GM19239 (cell line): Measurements from ENCODE around the gene RABL3.
"Not testable (repeated sequence)": the region's sequence is repeated elsewhere in the genome, so short reads cannot be mapped to it uniquely, and the experiment has no call there.

ENCODE experiments used
- DNase-seq: peaks from one replicate; pipeline ENCODE4 v3.0.0; 2011; ENCODE audit warnings: low spot score; ENCODE audit not compliant: insufficient read length
- FAIRE-seq: peaks from 2 replicates; lab custom pipeline; 2011; peaks lifted over from hg19 to GRCh38; lab: Jason Lieb, UNC

The RABL3 gene

GRCh38 chr3:120685411-120685810 lies 56.9 kb downstream of the RABL3 start:
- FAIRE-seq (no peak), DNase-seq (no peak)

- DNase-seq (no peak), FAIRE-seq (no peak)
These were observed 57.4 kb downstream of the RABL3 start for GRCh38 chr3:120684896-120685295.

DNA sequence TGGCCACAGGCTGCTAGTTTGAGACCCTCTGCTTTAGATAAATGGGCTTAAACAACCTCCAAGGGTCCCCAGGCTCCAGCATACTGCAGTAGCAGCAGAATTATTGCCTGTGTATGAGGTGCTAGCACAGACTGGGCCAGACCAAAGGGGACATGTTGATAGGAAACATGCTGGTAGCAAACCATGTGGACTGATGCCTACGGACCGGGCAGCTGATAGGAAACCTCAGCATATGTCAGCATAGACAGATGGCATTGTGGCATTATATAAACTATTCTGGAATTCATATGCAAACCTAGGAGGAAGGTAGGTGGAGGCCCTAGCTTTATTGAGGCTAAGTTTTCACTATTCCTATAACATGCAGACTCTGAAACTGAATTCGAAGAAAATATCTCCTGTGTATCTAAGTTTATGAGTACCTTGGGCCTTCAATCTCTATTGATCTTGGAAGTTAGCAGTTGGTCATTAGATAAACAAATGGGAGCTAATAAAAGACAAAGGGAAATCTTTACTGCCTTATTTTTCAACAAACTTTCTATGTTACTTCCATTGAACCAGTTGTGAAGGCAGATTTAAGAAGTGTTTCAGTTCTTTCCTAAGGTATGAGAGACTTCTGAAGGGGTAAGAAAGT lies 58.5 kb downstream of the RABL3 start:
- no peak for DNase-seq
- FAIRE-seq, result no peak

- FAIRE-seq, result no peak
- DNase-seq, result no peak
These were observed 59.1 kb downstream of the RABL3 start for GRCh38 chr3:120683213-120683612.

DNA sequence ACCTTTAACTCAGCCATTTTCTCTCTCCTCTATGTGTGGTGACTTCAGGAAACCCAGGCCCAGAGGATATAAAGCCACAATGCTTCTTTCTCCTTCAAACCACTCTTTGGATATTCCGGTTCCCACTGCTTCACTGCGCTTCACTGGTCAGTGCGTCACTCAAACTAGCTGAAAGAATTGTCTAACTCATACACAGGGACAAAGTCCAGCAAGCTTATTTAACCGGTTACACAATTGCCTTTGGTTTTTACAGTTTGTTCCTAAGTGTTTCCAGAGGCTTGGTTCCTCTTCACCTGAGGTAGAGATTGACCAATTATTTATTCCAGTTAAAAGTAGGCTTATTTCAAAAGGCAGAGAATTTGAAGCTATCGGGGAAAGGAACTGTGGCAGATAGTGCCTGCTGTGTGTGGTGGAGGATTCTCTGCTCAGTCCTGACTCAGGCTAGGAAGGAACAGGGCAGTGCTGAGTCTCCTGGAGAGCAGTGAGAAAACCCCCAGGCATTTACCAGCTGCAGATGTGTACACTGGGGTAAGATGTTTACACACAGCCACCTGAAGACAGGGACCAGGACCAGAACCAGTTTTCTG lies 60.1 kb downstream of the RABL3 start, which contains the start of gene HGD:
TSS of gene HGD (minus strand) at position 145 of the 587 bp plus-strand sequence. CDS start at position 17, 128 bp downstream.
- no peak for FAIRE-seq
- no peak for DNase-seq

DNA sequence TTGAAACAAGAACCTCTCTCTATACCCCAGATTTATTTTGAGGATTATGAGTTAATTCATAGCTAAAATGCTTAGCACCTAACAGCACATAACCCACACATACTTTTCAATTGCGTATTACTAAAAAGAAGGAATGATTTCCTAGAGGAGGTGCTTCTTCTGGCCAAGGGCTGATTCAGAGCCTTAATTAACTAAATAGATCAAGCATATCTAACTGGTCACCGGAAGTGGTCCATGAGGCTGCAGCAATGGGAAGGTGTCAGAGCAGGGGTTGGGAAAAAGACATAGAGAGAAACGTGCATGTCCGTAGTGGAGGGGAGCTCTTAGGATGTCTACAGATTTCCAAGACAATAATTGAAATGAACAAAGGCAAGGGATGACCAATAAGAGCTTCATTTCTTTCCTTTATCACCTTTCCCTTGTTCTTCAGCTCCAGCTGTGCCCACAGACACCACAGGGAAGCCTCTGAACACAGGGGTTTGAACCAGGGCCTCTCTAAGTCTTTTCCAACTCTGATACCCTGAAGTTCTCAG lies 60.7 kb downstream of the RABL3 start:
- DNase-seq (no peak), FAIRE-seq (no peak)

GRCh38 chr3:120681018-120681417 lies 61.3 kb downstream of the RABL3 start:
- FAIRE-seq, result no peak
- DNase-seq, result no peak

- no peak for DNase-seq
- FAIRE-seq, result no peak
These were observed 62.0 kb downstream of the RABL3 start for GRCh38 chr3:120680193-120680894.

- DNase-seq (no peak), FAIRE-seq (no peak)
These were observed 63.3 kb downstream of the RABL3 start for GRCh38 chr3:120678984-120679383.

DNA sequence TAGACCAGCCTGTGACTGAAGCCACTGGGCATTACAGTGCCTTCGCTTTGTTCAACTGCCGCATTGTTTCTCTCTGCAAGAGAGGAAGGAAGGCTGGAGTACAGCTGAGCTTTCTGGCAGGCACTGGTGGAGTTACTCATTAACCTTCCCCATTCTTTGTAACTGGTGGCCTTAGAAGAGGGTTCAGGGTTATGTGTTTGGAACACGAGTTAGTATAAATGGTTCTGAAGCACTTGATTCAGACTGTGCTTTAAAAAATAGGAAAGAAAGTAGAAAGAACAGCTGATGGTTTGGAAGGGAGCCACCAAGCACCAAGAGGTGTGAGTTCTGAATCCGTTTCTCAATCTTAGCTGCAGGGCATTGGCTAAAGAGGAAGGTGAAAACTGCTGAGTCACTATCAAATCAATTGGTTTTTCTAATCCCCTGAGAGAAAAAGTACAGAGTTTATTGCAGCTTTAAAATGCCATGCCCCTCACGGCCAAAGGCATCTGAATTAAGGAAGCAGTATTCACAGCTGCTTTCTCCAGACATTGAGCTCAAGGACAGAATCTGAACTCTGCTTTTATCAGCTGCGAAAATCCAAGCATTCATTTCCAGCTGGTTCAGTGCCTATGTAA lies 63.9 kb downstream of the RABL3 start:
- peak; percentile 97 for FAIRE-seq
- peak; percentile 40 for DNase-seq

DNA sequence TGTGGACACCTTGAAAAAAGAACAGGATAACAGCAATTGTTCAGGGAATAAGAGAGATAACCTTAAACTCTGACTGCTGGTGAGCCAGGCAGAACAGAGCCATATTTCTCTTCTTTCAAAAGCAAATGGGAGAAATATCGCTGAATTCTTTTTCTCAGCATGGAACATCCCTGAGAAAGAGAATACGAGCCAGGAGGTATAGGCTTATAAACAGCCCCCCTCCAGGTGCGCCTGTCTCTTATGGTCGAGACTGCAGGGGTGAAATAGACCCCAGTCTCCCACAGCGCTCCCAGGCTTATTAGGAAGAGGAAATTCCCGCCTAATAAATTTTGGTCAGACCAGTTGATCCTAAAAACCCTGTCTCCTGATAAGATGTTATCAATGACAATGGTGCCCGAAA lies 65.1 kb downstream of the RABL3 start:
- FAIRE-seq, DNase-seq: not testable (repeated sequence)

DNA sequence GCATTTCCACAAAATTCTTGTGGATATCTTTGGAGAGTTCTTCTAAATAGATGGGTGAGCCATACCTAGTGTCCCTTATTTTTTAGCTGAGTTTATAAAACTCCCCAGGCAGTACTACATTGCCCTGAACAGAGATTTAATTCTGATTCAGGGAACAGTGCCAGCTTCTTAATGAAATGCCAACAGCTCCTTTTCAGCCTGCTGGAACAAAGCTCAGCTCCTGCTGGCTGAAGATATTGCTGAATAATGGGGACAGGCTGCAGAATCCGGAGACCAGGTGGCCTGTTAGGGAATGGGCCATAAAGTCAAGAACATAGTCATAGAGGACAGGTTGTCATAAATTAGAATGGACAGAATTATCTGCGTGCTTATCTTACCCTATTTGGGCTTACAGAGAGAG lies 69.2 kb downstream of the RABL3 start:
- FAIRE-seq (no peak), DNase-seq (no peak)

DNA sequence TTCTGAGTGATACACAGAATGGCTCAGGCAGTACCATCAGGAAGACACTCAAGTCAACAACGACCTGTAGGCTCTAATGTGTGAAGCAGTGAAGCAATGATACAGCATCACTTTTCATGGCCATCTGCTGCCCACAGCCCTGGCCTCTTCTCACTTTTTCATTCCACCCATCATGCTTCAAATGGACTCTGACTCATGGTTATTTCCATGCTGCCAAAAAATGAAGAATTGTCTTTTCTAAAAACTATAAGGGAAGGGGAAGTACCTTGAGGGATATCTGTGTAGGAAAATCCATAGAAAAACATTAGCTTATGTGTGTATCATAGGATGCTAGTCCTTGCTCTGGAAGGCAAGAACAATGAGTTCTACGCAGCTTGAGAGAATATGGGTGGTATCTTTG lies 71.7 kb downstream of the RABL3 start:
- FAIRE-seq, result no peak

GRCh38 chr3:120664926-120665325 lies 77.4 kb downstream of the RABL3 start:
- FAIRE-seq, result no peak
- no peak for DNase-seq

More for the DNA sequence above, 71.7 kb downstream of the RABL3 start:
- no peak for DNase-seq

DNA sequence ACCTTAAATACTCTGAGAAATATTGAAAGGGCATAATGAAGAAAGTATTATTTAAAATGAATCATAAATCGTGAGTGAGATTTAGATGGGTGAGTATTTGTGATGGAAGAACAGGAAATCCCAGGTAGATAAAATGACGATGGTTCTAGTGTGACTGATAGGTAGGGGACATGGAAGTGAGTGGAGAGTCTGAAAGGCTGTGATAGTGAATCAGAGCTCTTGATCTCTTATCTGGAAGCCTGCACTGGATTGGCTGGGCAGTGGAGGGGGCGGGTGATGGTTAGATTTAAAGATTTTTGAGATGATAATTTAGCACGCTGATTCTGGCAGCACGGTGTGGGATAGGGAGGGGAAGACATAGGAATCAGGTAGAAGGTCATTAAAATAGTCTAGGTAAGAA lies 80.4 kb downstream of the RABL3 start:
- FAIRE-seq, result no peak
- DNase-seq, result no peak

GRCh38 chr3:120661106-120661905 lies 81.0 kb downstream of the RABL3 start:
- peak; percentile 39 for FAIRE-seq

DNA sequence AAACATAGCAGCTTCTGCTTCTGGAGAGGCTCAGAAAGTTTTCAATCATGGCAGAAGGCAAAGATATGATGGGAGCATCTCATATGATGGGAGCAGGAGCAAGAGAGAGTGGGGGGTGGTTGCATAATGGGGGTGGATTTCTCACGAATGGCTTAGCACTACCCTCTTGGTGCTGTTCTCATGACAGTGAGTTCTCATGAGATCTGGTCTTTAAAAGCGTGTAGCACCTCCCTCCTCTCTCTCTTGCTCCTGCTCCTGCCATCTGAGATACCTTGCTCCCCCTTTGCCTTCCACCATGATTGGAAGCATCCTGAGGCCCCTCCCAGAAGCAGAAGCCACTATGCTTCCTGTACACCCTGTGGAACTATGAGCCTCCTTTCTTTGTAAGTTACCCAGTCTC lies 82.5 kb downstream of the RABL3 start:
- DNase-seq (no peak), FAIRE-seq (no peak)

More at GRCh38 chr3:120661106-120661905, 81.0 kb downstream of the RABL3 start:
- DNase-seq, result no peak

- no peak for FAIRE-seq
- no peak for DNase-seq
These were observed 83.0 kb downstream of the RABL3 start for GRCh38 chr3:120659285-120659684.

- no peak for DNase-seq
- FAIRE-seq, result no peak
These were observed 89.3 kb downstream of the RABL3 start for GRCh38 chr3:120652896-120653545.
